ACC112 (cell line): ENCODE results near the gene FTO.
A peak's percentile ranks its signal among the peaks of the same experiment; 100 is the strongest.
"Not testable (repeated sequence)": the region's sequence is repeated elsewhere in the genome, so short reads cannot be mapped to it uniquely, and the experiment has no call there.

ENCODE experiments used
- H2AFZ ChIP-seq: fragments of 200-600 bp; sonication (generic); one replicate; pipeline ENCODE4 v1.6.0; 2017; ENCODE audit warnings: antibody characterized with exemption, low read length; ENCODE audit not compliant: unreplicated experiment
- H3K27ac ChIP-seq: fragments of 200-600 bp; sonication (generic); 2 replicates; pipeline ENCODE4 v1.5.1; 2014; ENCODE audit warnings: low read depth, mild to moderate bottlenecking, antibody characterized with exemption, low read length, moderate library complexity
- H3K27me3 ChIP-seq: fragments of 200-600 bp; sonication (generic); 2 replicates; pipeline ENCODE4 v1.6.1; 2014; ENCODE audit warnings: mild to moderate bottlenecking, antibody characterized with exemption, low read length, moderate library complexity, mixed read lengths; ENCODE audit not compliant: insufficient read depth
- H3K36me3 ChIP-seq: fragments of 200-600 bp; sonication (generic); 2 replicates; pipeline ENCODE4 v1.6.1; 2016; ENCODE audit warnings: mild to moderate bottlenecking, antibody characterized with exemption, low read length, moderate library complexity, mixed read lengths; ENCODE audit not compliant: insufficient read depth
- H3K4me1 ChIP-seq: fragments of 200-600 bp; sonication (generic); one replicate; pipeline ENCODE4 v1.6.1; 2016; ENCODE audit warnings: low read length, mixed read lengths; ENCODE audit not compliant: insufficient read depth, unreplicated experiment, control insufficient read depth
- H3K4me3 ChIP-seq: fragments of 200-600 bp; sonication (generic); 2 replicates; pipeline ENCODE4 v1.5.1; 2014; ENCODE audit warnings: mild to moderate bottlenecking, low read depth, low read length
- H3K79me2 ChIP-seq: fragments of 200-600 bp; sonication (generic); one replicate; pipeline ENCODE4 v1.6.0; 2016; ENCODE audit warnings: low read length; ENCODE audit not compliant: control insufficient read depth, unreplicated experiment, insufficient read depth

Gene FTO

GRCh38 chr16:53882310-53882709, 178.4 kb downstream of the FTO start:
- Histone ChIP-seq H2AFZ (no peak overlapping the region), H3K79me2 (no peaks in the 10 kb centered on the region), H3K27me3 (no peaks in the 10 kb centered on the region), H3K27ac (peak overlapping the region; percentile 95), H3K4me1 (peaks cover 10% of the 10 kb centered on the region), H3K4me3 (no peak overlapping the region), H3K36me3 (peaks cover 26% of the 10 kb centered on the region; the same call in 1 of the 2 replicates)

- Histone ChIP-seq H3K27ac (no peak overlapping the region), H3K4me3 (no peak overlapping the region), H3K27me3 (no peaks in the 10 kb centered on the region), H3K4me1 (peaks cover 10% of the 10 kb centered on the region), H3K79me2 (no peaks in the 10 kb centered on the region), H2AFZ (no peak overlapping the region), H3K36me3 (peaks cover 31% of the 10 kb centered on the region; the same call in 1 of the 2 replicates)
Measured at GRCh38 chr16:53884748-53885147, 180.8 kb downstream of the FTO start.

GRCh38 chr16:53886482-53887378, 182.8 kb downstream of the FTO start:
- no peaks in the 10 kb centered on the region for H3K27me3 ChIP-seq
- no peak overlapping the region for H2AFZ ChIP-seq
- H3K4me3 ChIP-seq: no peak overlapping the region
- H3K27ac ChIP-seq: no peak overlapping the region
- no peaks in the 10 kb centered on the region for H3K79me2 ChIP-seq
- H3K36me3 ChIP-seq: 0 out of 2 replicates have a peak, but pooled peaks cover 25% of the 10 kb centered on the region
- peaks cover 5% of the 10 kb centered on the region for H3K4me1 ChIP-seq

- H3K27ac ChIP-seq: no peak overlapping the region
- H2AFZ ChIP-seq: no peak overlapping the region
- H3K27me3 ChIP-seq: no peaks in the 10 kb centered on the region
- H3K4me1 ChIP-seq: peaks cover 16% of the 10 kb centered on the region
- no peaks in the 10 kb centered on the region for H3K79me2 ChIP-seq
- 0 out of 2 replicates have a peak, but pooled peaks cover 25% of the 10 kb centered on the region for H3K36me3 ChIP-seq
- H3K4me3 ChIP-seq: no peak overlapping the region
Measured at GRCh38 chr16:53888222-53888621, 184.3 kb downstream of the FTO start.

GRCh38 chr16:53890877-53891276, 186.9 kb downstream of the FTO start:
- H3K79me2 ChIP-seq, H3K27ac ChIP-seq, H3K27me3 ChIP-seq, H2AFZ ChIP-seq, H3K4me3 ChIP-seq: not testable (repeated sequence)
- peaks cover 32% of the 10 kb centered on the region for H3K4me1 ChIP-seq
- 0 out of 2 replicates have a peak, but pooled peaks cover 17% of the 10 kb centered on the region for H3K36me3 ChIP-seq

- H3K4me3 ChIP-seq: no peak overlapping the region
- H3K27ac ChIP-seq: peak overlapping the region; percentile 34
- H2AFZ ChIP-seq: no peak overlapping the region
- H3K36me3 ChIP-seq: 0 out of 2 replicates have a peak, but pooled peaks cover 10% of the 10 kb centered on the region
- no peaks in the 10 kb centered on the region for H3K79me2 ChIP-seq
- H3K27me3 ChIP-seq: no peaks in the 10 kb centered on the region
- H3K4me1 ChIP-seq: peaks cover 32% of the 10 kb centered on the region
Measured at GRCh38 chr16:53891409-53892139, 187.6 kb downstream of the FTO start.

GRCh38 chr16:53892155-53892554, 188.2 kb downstream of the FTO start:
- H3K4me3 ChIP-seq: no peak overlapping the region
- H3K4me1 ChIP-seq: peaks cover 32% of the 10 kb centered on the region
- H3K27ac ChIP-seq: peak overlapping the region; percentile 34
- no peaks in the 10 kb centered on the region for H3K27me3 ChIP-seq
- H3K36me3 ChIP-seq: 0 out of 2 replicates have a peak, but pooled peaks cover 4% of the 10 kb centered on the region
- H2AFZ ChIP-seq: no peak overlapping the region
- H3K79me2 ChIP-seq: no peaks in the 10 kb centered on the region

GRCh38 chr16:53893731-53894435, 189.9 kb downstream of the FTO start:
- H3K27ac ChIP-seq: peak overlapping the region; percentile 34
- no peaks in the 10 kb centered on the region for H3K27me3 ChIP-seq
- H3K79me2 ChIP-seq: no peaks in the 10 kb centered on the region
- H3K36me3 ChIP-seq: no peaks in the 10 kb centered on the region
- H3K4me3 ChIP-seq: no peak overlapping the region
- peaks cover 32% of the 10 kb centered on the region for H3K4me1 ChIP-seq
- H2AFZ ChIP-seq: no peak overlapping the region

- H3K36me3 ChIP-seq: no peaks in the 10 kb centered on the region
- H3K79me2 ChIP-seq: no peaks in the 10 kb centered on the region
- H3K4me3 ChIP-seq: no peak overlapping the region
- H2AFZ ChIP-seq: no peak overlapping the region
- peak overlapping the region; percentile 34; the same call in 1 of the 2 replicates for H3K27ac ChIP-seq
- H3K4me1 ChIP-seq: peaks cover 40% of the 10 kb centered on the region
- H3K27me3 ChIP-seq: no peaks in the 10 kb centered on the region
Measured at GRCh38 chr16:53894686-53895085, 190.7 kb downstream of the FTO start.

- Histone ChIP-seq H3K79me2 (no peaks in the 10 kb centered on the region), H2AFZ (no peak overlapping the region), H3K27me3 (no peaks in the 10 kb centered on the region), H3K4me1 (peaks cover 40% of the 10 kb centered on the region), H3K36me3 (no peaks in the 10 kb centered on the region), H3K4me3 (no peak overlapping the region), H3K27ac (no peak overlapping the region)
Measured at GRCh38 chr16:53895433-53895832, 191.5 kb downstream of the FTO start.
